Cerebellar nuclear complex (tissue), 1 donor: ENCODE data around the gene TTC7B.

ENCODE experiments used
- DNase-seq, 2 experiments: peaks; one replicate each; lab custom pipeline; 2025; lab: John Stamatoyannopoulos, UW

TTC7B gene

GRCh38 chr14:90741682-90741946, 74.6 kb downstream of the TTC7B start:
- no peak for DNase-seq

GRCh38 chr14:90740946-90741681, 75.1 kb downstream of the TTC7B start:
- DNase-seq = no peak

- no peak for DNase-seq
Measured at GRCh38 chr14:90740081-90740480, 76.1 kb downstream of the TTC7B start.

GRCh38 chr14:90739318-90740068, 76.7 kb downstream of the TTC7B start:
- DNase-seq = no peak

GRCh38 chr14:90733139-90733808, 83.0 kb downstream of the TTC7B start:
- no peak for DNase-seq

GRCh38 chr14:90732718-90733117, 83.5 kb downstream of the TTC7B start:
- DNase-seq = no peak

GRCh38 chr14:90732139-90732538, 84.1 kb downstream of the TTC7B start:
- DNase-seq = no peak

GRCh38 chr14:90731487-90731886, 84.7 kb downstream of the TTC7B start:
- no peak for DNase-seq

- no peak for DNase-seq
Measured at GRCh38 chr14:90730206-90730766, 85.9 kb downstream of the TTC7B start.

- no peak for DNase-seq
Measured at GRCh38 chr14:90728951-90729350, 87.3 kb downstream of the TTC7B start.

- DNase-seq = no peak
Measured at GRCh38 chr14:90727082-90727481, 89.1 kb downstream of the TTC7B start.

- peak; percentile 65 to 91 for DNase-seq
Measured at GRCh38 chr14:90726656-90727055, 89.6 kb downstream of the TTC7B start.

- no peak for DNase-seq
Measured at GRCh38 chr14:90724866-90725265, 91.4 kb downstream of the TTC7B start.

- DNase-seq = no peak
Measured at GRCh38 chr14:90722590-90722989, 93.6 kb downstream of the TTC7B start.

- no peak for DNase-seq
Measured at GRCh38 chr14:90721619-90722305, 94.5 kb downstream of the TTC7B start.

- DNase-seq = no peak
Measured at GRCh38 chr14:90720832-90721231, 95.4 kb downstream of the TTC7B start.

GRCh38 chr14:90720336-90720735, 95.9 kb downstream of the TTC7B start:
- DNase-seq = peak in 1 of 2 experiments; percentile 14

- DNase-seq = no peak
Measured at GRCh38 chr14:90717916-90718315, 98.3 kb downstream of the TTC7B start.

- no peak for DNase-seq
Measured at GRCh38 chr14:90715993-90716392, 100.2 kb downstream of the TTC7B start.

- DNase-seq = no peak
Measured at GRCh38 chr14:90715495-90715894, 100.7 kb downstream of the TTC7B start.

- no peak for DNase-seq
Measured at GRCh38 chr14:90714811-90715210, 101.4 kb downstream of the TTC7B start.

- no peak for DNase-seq
Measured at GRCh38 chr14:90704738-90705392, 111.4 kb downstream of the TTC7B start.
